ENCODE measurements around the gene MPPED2. TPM values are rescaled to one million over a fixed set of nuclear protein-coding genes. Genes with fewer than 3 reads are reported as not detected.
A peak's percentile ranks its signal among the peaks of the same experiment; 100 is the strongest.

MPPED2 gene
- total and polyA plus RNA-seq, 12 donors = 2.2 to 15.1 (median 10.4) TPM

GRCh38 chr11:30587269-30587812 is 1.2 kb upstream of the MPPED2 start:
- peak overlapping the region in 2 of 10 donors; percentile 72 to 88 for H3K4me3 ChIP-seq
- DNase-seq (no peak), ATAC-seq (no peak)
- peaks cover 0 to 51% (median 0%) of the 10 kb centered on the region in 7 donors for H3K27me3 ChIP-seq
- WGBS, 2 donors = 63 to 80% methylated on average over 1 of the region's 1 CpG
- peak overlapping the region in 3 of 10 donors; percentile 15 to 94 (median 90) for H3K27ac ChIP-seq
- intact Hi-C loops (cut with DNase I) = loop anchor here in 9 of 10 donors (5.0 to 10.0 kb wide), 16 partner anchors 103 to 330 kb away; no protein-coding TSS in a partner anchor
- TF ChIP-seq CTCF (IDR thresholded peaks at IDR 0.05) = no peak
- no peaks in the 10 kb centered on the region for H3K36me3 ChIP-seq
- H3K9me3 ChIP-seq = no peaks in the 10 kb centered on the region
- peaks cover 0 to 20% (median 9%) of the 10 kb centered on the region in 9 donors for H3K4me1 ChIP-seq

GRCh38 chr11:30585892-30586250 is 282 bp downstream of the MPPED2 start:
- peak overlapping the region; percentile 47 to 95 (median 92) for H3K27ac ChIP-seq
- peaks cover 0 to 51% (median 0%) of the 10 kb centered on the region in 7 donors for H3K27me3 ChIP-seq
- peak overlapping the region; percentile 72 to 96 (median 90) for H3K4me3 ChIP-seq
- no peaks in the 10 kb centered on the region for H3K36me3 ChIP-seq
- intact Hi-C loops (cut with DNase I) = loop anchor here in 9 of 10 donors (5.0 to 10.0 kb wide), 16 partner anchors 101 to 331 kb away; no protein-coding TSS in a partner anchor
- WGBS, 2 donors = 0 to 1% methylated on average over 28 to 42 of the region's 42 CpGs
- DNase-seq = peak; percentile 30 to 47
- peaks cover 0 to 20% (median 9%) of the 10 kb centered on the region in 9 donors for H3K4me1 ChIP-seq
- no peak for TF ChIP-seq CTCF (IDR thresholded peaks at IDR 0.05)
- peak; percentile 34 to 73 (median 59) for ATAC-seq
- no peaks in the 10 kb centered on the region for H3K9me3 ChIP-seq

DNA sequence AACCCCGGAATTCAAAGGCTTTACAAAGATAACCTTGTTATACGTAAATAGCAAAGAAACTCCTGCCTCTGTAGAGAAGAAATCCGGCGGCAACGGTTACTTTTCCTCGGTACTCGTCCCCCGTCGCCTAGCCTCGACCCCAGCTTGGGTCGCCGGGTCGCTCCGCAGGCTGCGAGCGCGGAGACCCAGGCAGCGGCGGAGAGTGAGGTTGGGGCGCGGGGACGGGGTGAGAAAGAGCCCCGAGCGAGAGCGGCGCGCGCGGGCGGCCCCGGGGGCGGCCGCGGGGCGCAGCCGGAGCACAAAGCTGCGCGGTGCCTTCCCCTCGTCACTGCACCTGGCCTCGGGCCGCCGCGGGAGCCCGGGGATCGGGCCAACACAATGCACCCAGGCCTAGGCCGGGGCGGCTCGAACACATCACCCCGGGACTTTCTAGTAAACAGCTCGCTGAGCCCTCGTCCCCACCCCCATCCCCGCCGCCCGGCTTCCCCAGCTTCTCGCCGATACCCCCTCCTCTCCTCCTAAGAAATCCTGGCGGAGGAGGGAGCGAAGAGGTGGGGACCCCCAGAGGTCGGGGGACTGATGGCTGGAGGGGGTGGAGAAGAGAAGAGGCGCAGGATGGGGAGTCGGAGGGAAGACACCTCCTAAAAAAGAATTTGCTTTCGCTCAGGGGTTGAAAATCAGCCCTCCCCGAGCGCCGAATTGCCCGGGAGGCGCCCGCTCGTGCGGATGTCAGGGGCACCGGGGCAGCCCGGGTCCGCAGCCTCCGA is 845 bp downstream of the MPPED2 start:
- H3K4me1 ChIP-seq = peaks cover 0 to 20% (median 9%) of the 10 kb centered on the region in 9 donors
- H3K27ac ChIP-seq = peak overlapping the region; percentile 47 to 95 (median 92)
- peak; percentile 20 to 51 for DNase-seq
- no peak for TF ChIP-seq CTCF (IDR thresholded peaks at IDR 0.05)
- peak overlapping the region; percentile 72 to 96 (median 90) for H3K4me3 ChIP-seq
- intact Hi-C loops (cut with DNase I) = loop anchor here in 9 of 10 donors (5.0 to 10.0 kb wide), 16 partner anchors 101 to 332 kb away; no protein-coding TSS in a partner anchor
- ATAC-seq = peak; percentile 51 to 75 (median 60)
- 0 to 1% methylated on average over 69 to 74 of the region's 74 CpGs for WGBS, 2 donors
- peaks cover 0 to under 1% (median 0%) of the 10 kb centered on the region in 9 donors for H3K36me3 ChIP-seq
- no peaks in the 10 kb centered on the region for H3K9me3 ChIP-seq
- H3K27me3 ChIP-seq = peaks cover 0 to 51% (median 0%) of the 10 kb centered on the region in 7 donors

Data from heart right ventricle (tissue), 16 donors.